Activated CD4-positive, alpha-beta T cell treated with anti-CD3 and anti-CD28 coated beads, Interleukin-2, amount 50 U/mL, for 4 hours (primary cell): ENCODE measurements around the gene GFOD1.
"Not testable (repeated sequence)": the region's sequence is repeated elsewhere in the genome, so short reads cannot be mapped to it uniquely, and the experiment has no call there.

Source experiments
- DNase-seq, 2 experiments: peaks; one replicate each; pipeline ENCODE4 v3.0.0-alpha.2; 2020

GFOD1 gene

GRCh38 chr6:13511141-13511571, 23.8 kb upstream of the GFOD1 start:
- DNase-seq: not testable (repeated sequence)

- not testable (repeated sequence) for DNase-seq
Measured at GRCh38 chr6:13510433-13510832, 23.0 kb upstream of the GFOD1 start.

GRCh38 chr6:13508711-13509705, 21.6 kb upstream of the GFOD1 start:
- DNase-seq: no peak

- DNase-seq: no peak
Measured at GRCh38 chr6:13507306-13507860, 20.0 kb upstream of the GFOD1 start.

GRCh38 chr6:13505345-13505734, 17.9 kb upstream of the GFOD1 start:
- DNase-seq: no peak

- DNase-seq: no peak
Measured at GRCh38 chr6:13504611-13505344, 17.4 kb upstream of the GFOD1 start.

GRCh38 chr6:13500915-13501314, 13.5 kb upstream of the GFOD1 start:
- no peak for DNase-seq

- peak in 1 of 2 experiments; percentile 10 for DNase-seq
Measured at GRCh38 chr6:13500264-13500663, 12.9 kb upstream of the GFOD1 start.

- no peak for DNase-seq
Measured at GRCh38 chr6:13496513-13497190, 9.3 kb upstream of the GFOD1 start.

GRCh38 chr6:13495818-13496217, 8.4 kb upstream of the GFOD1 start:
- no peak for DNase-seq

GRCh38 chr6:13495112-13495776, 7.8 kb upstream of the GFOD1 start:
- DNase-seq: no peak

- DNase-seq: no peak
Measured at GRCh38 chr6:13494137-13494536, 6.7 kb upstream of the GFOD1 start.

- DNase-seq: no peak
Measured at GRCh38 chr6:13493147-13493546, 5.7 kb upstream of the GFOD1 start.

GRCh38 chr6:13492357-13492756, 5.0 kb upstream of the GFOD1 start:
- DNase-seq: no peak

GRCh38 chr6:13491538-13491937, 4.1 kb upstream of the GFOD1 start:
- DNase-seq: no peak

GRCh38 chr6:13490402-13490801, 3.0 kb upstream of the GFOD1 start:
- no peak for DNase-seq

GRCh38 chr6:13488896-13489237, 1.5 kb upstream of the GFOD1 start:
- DNase-seq: no peak

- DNase-seq: peak in 1 of 2 experiments; percentile 6
Measured at GRCh38 chr6:13488015-13488895, 855 bp upstream of the GFOD1 start.

GRCh38 chr6:13486679-13487121, 700 bp downstream of the GFOD1 start:
- DNase-seq: peak; percentile 47 to 57

- peak; percentile 33 to 39 for DNase-seq
Measured at GRCh38 chr6:13485923-13486562, 1.4 kb downstream of the GFOD1 start.

GRCh38 chr6:13485303-13485702, 2.1 kb downstream of the GFOD1 start:
- DNase-seq: no peak
